ENCODE data around the gene CDIP1.
"Not testable (repeated sequence)": the region's sequence is repeated elsewhere in the genome, so short reads cannot be mapped to it uniquely, and the experiment has no call there.

Gene CDIP1

GRCh38 chr16:4538350-4539235 is at the start of gene CDIP1:
Gene CDIP1, minus strand, starts transcription at chr16:4538773. Its CDS starts 24,643 bp downstream, at chr16:4514130.
- peak; percentile 95 for DNase-seq

- DNase-seq, result no peak
These were observed 47.7 kb upstream of the CDIP1 start for GRCh38 chr16:4586291-4586690.

GRCh38 chr16:4583906-4584305 is 45.3 kb upstream of the CDIP1 start:
- DNase-seq, result no peak

GRCh38 chr16:4580250-4580649 is 41.7 kb upstream of the CDIP1 start:
- no peak for DNase-seq

GRCh38 chr16:4578961-4579530 is 40.5 kb upstream of the CDIP1 start:
- peak; percentile 77 for DNase-seq

GRCh38 chr16:4576008-4576407 is 37.4 kb upstream of the CDIP1 start:
- no peak for DNase-seq

- DNase-seq, result no peak
These were observed 36.5 kb upstream of the CDIP1 start for GRCh38 chr16:4574919-4575705.

- DNase-seq, result not testable (repeated sequence)
These were observed 35.4 kb upstream of the CDIP1 start for GRCh38 chr16:4573926-4574325.

- no peak for DNase-seq
These were observed 34.1 kb upstream of the CDIP1 start for GRCh38 chr16:4572715-4573114.

GRCh38 chr16:4570688-4571321 is 32.2 kb upstream of the CDIP1 start:
- DNase-seq, result no peak

- DNase-seq, result no peak
These were observed 31.5 kb upstream of the CDIP1 start for GRCh38 chr16:4570086-4570485.

GRCh38 chr16:4566144-4566543 is 27.6 kb upstream of the CDIP1 start:
- no peak for DNase-seq

GRCh38 chr16:4564661-4565267 is 26.2 kb upstream of the CDIP1 start:
- no peak for DNase-seq

GRCh38 chr16:4561596-4561995 is 23.0 kb upstream of the CDIP1 start:
- no peak for DNase-seq

GRCh38 chr16:4557973-4558372 is 19.4 kb upstream of the CDIP1 start:
- no peak for DNase-seq

GRCh38 chr16:4556580-4556979 is 18.0 kb upstream of the CDIP1 start:
- no peak for DNase-seq

GRCh38 chr16:4556112-4556511 is 17.5 kb upstream of the CDIP1 start, which contains the start of gene C16orf96:
Gene C16orf96, plus strand, starts transcription at chr16:4556340. Its CDS starts 150 bp downstream, at chr16:4556490.
- no peak for DNase-seq

GRCh38 chr16:4552541-4552940 is 14.0 kb upstream of the CDIP1 start:
- no peak for DNase-seq

- DNase-seq, result no peak
These were observed 12.0 kb upstream of the CDIP1 start for GRCh38 chr16:4550591-4550990.

- DNase-seq, result no peak
These were observed 9.6 kb upstream of the CDIP1 start for GRCh38 chr16:4548124-4548523.

GRCh38 chr16:4544473-4544872 is 5.9 kb upstream of the CDIP1 start:
- no peak for DNase-seq

- no peak for DNase-seq
These were observed 1.2 kb upstream of the CDIP1 start for GRCh38 chr16:4539716-4540284.
